HEK293T (cell line): Measurements from ENCODE around the gene MIA2.

ENCODE experiments used
- CTCF ChIA-PET: fragments of 350-600 bp; formaldehyde crosslinking; extraction: SDS; loops from one replicate; lab custom pipeline; 2021; ENCODE audit warnings: antibody characterized with exemption, inconsistent platforms; lab: Yijun Ruan, JAX
- POLR2A ChIA-PET: fragments of 350-600 bp; formaldehyde crosslinking; extraction: SDS; loops from one replicate; lab custom pipeline; 2020; ENCODE audit warnings: antibody characterized with exemption, inconsistent platforms; lab: Yijun Ruan, JAX
- DNase-seq: peaks from one replicate; pipeline ENCODE4 v3.0.0; 2012; ENCODE audit warnings: mixed read lengths; ENCODE audit errors: extremely low spot score
- ARNT ChIP-seq: fragments of 450-650 bp; IDR thresholded peaks from 2 replicates; pipeline ENCODE4 v1.6.1; 2017; ENCODE audit warnings: mild to moderate bottlenecking
- BHLHE40 ChIP-seq: fragments of 450-650 bp; IDR thresholded peaks from 2 replicates; pipeline ENCODE4 v1.6.1; 2016; ENCODE audit warnings: mild to moderate bottlenecking, moderate library complexity, borderline replicate concordance
- CTBP1 ChIP-seq: fragments of 450-650 bp; IDR thresholded peaks from 2 replicates; pipeline ENCODE4 v1.6.1; 2016; ENCODE audit warnings: borderline replicate concordance
- ELF4 ChIP-seq: fragments of 450-650 bp; IDR thresholded peaks from 2 replicates; pipeline ENCODE4 v1.6.1; 2017; ENCODE audit warnings: antibody characterized with exemption
- FOXA1 ChIP-seq: fragments of 450-650 bp; IDR thresholded peaks from 2 replicates; pipeline ENCODE4 v1.6.1; 2016; ENCODE audit warnings: mild to moderate bottlenecking
- FOXK2 ChIP-seq: fragments of 450-650 bp; IDR thresholded peaks from 2 replicates; pipeline ENCODE4 v1.6.1; 2016; ENCODE audit warnings: mild to moderate bottlenecking
- FOXM1 ChIP-seq: fragments of 450-650 bp; IDR thresholded peaks from 2 replicates; pipeline ENCODE4 v1.6.1; 2017; ENCODE audit warnings: mild to moderate bottlenecking, borderline replicate concordance
- HDGF ChIP-seq: fragments of 450-650 bp; IDR thresholded peaks from 2 replicates; pipeline ENCODE4 v1.6.1; 2017; ENCODE audit warnings: antibody characterized with exemption, borderline replicate concordance
- L3MBTL2 ChIP-seq: fragments of 450-650 bp; conservative IDR thresholded peaks from 2 replicates; pipeline ENCODE4 v1.6.1; 2016; ENCODE audit warnings: mild to moderate bottlenecking
- LEF1 ChIP-seq: fragments of 450-650 bp; IDR thresholded peaks from 2 replicates; pipeline ENCODE4 v1.6.1; 2017; ENCODE audit warnings: mild to moderate bottlenecking, borderline replicate concordance
- NFRKB ChIP-seq: fragments of 450-650 bp; IDR thresholded peaks from 2 replicates; pipeline ENCODE4 v1.6.1; 2016; ENCODE audit warnings: mild to moderate bottlenecking, moderate library complexity
- SP1 ChIP-seq: fragments of 450-650 bp; IDR thresholded peaks from 2 replicates; pipeline ENCODE4 v1.6.1; 2017
- SUZ12 ChIP-seq: fragments of 450-650 bp; IDR thresholded peaks from 2 replicates; pipeline ENCODE4 v1.6.1; 2016; ENCODE audit warnings: mild to moderate bottlenecking
- TARDBP ChIP-seq: fragments of 450-650 bp; IDR thresholded peaks from 2 replicates; pipeline ENCODE4 v1.6.1; 2016
- ZNF384 ChIP-seq: fragments of 450-650 bp; IDR thresholded peaks from 2 replicates; pipeline ENCODE4 v1.6.1; 2016
- TF ChIP-seq, protein P1 (sequence below): fragments of 450-650 bp; IDR thresholded peaks from 2 replicates; pipeline ENCODE4 v1.6.1; 2016

The MIA2 gene

GRCh38 chr14:39211109-39211741 is 22.5 kb upstream of the MIA2 start:
- POLR2A ChIA-PET, result no interaction called here
- CTCF ChIA-PET, result no interaction called here
- no peak for DNase-seq
- TF ChIP-seq SP1, result no peak
- TF ChIP-seq NFRKB, result no peak
- TF ChIP-seq ZNF384, result no peak
- no peak for TF ChIP-seq TARDBP

GRCh38 chr14:39212034-39212433 is 21.7 kb upstream of the MIA2 start:
- ChIA-PET CTCF (no interaction called here), POLR2A (no interaction called here)
- DNase-seq, result no peak
- TF ChIP-seq L3MBTL2 (no peak), NFRKB (no peak), CTBP1 (no peak), LEF1 (no peak), SUZ12 (no peak), TARDBP (no peak), ARNT (no peak), HDGF (no peak), SP1 (no peak), BHLHE40 (no peak), ZNF384 (no peak), ELF4 (no peak), FOXK2 (no peak), FOXA1 (no peak), FOXM1 (no peak)
- TF ChIP-seq, protein P1, sequence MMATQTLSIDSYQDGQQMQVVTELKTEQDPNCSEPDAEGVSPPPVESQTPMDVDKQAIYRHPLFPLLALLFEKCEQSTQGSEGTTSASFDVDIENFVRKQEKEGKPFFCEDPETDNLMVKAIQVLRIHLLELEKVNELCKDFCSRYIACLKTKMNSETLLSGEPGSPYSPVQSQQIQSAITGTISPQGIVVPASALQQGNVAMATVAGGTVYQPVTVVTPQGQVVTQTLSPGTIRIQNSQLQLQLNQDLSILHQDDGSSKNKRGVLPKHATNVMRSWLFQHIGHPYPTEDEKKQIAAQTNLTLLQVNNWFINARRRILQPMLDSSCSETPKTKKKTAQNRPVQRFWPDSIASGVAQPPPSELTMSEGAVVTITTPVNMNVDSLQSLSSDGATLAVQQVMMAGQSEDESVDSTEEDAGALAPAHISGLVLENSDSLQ, result no peak

- ChIA-PET POLR2A (no interaction called here), CTCF (no interaction called here)
- TF ChIP-seq SUZ12 (no peak), HDGF (no peak), FOXK2 (no peak), NFRKB (no peak), BHLHE40 (no peak), L3MBTL2 (no peak), ARNT (no peak), ZNF384 (no peak)
- TF ChIP-seq, protein P1, result no peak
- no peak for DNase-seq
Observed at GRCh38 chr14:39212693-39213092, 21.0 kb upstream of the MIA2 start.

DNA sequence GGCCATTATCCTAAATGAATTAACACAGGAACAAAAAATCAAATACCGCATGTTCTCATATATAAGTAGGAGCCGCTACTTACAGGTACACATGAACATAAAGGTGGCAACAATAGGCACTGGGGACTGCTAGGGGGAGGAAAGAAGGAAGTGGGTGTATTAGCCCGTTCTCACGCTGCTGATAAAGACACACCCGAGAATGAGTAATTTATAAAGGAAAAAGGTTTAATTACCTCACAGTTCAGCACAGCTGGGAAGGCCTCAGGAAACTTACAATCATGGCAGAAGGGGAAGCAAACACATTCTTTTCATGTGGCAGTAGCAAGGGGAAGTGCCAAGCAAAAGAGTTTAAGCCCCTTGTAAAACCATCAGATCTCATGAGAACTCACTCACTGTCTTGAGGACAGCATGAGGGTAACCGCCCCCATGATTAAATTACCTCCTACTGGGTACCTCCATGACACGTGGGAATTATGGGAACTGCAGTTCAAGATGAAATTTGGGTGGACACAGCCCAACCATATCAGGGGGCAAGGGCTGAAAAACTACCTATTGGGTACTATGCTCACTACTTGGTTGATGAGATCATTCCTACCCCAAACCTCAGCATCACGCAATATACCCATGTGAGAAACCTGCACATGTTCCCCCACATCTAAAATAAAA is 16.4 kb upstream of the MIA2 start:
- CTCF ChIA-PET, result no interaction called here
- DNase-seq, result no peak
- no peak for TF ChIP-seq TARDBP
- TF ChIP-seq ARNT, result no peak
- TF ChIP-seq SUZ12, result no peak
- TF ChIP-seq NFRKB, result no peak
- TF ChIP-seq HDGF, result no peak
- TF ChIP-seq FOXA1, result no peak
- no peak for TF ChIP-seq FOXM1
- TF ChIP-seq CTBP1, result no peak
- TF ChIP-seq, protein P1, result no peak
- no peak for TF ChIP-seq FOXK2
- no peak for TF ChIP-seq ZNF384
- no peak for TF ChIP-seq BHLHE40
- no peak for TF ChIP-seq LEF1
- TF ChIP-seq L3MBTL2, result no peak
- no peak for TF ChIP-seq ELF4
- POLR2A ChIA-PET, result no interaction called here

GRCh38 chr14:39218171-39218769 is 15.4 kb upstream of the MIA2 start:
- ChIA-PET CTCF (no interaction called here), POLR2A (no interaction called here)
- no peak for DNase-seq
- TF ChIP-seq SUZ12 (no peak), FOXK2 (no peak), NFRKB (no peak), ARNT (no peak), FOXM1 (no peak), FOXA1 (no peak), LEF1 (no peak), BHLHE40 (no peak), CTBP1 (no peak), HDGF (no peak)
- TF ChIP-seq, protein P1, result no peak
